HCT116 (cell line): ENCODE measurements around the gene SSTR3. TPM values are rescaled to one million over a fixed set of nuclear protein-coding genes. Genes with fewer than 3 reads are reported as not detected.

Experiments
- ATAC-seq: fragments of 200-7000 bp; cut with Tn5 transposase; 2 replicates; pipeline ENCODE4 v1.9.1; 2020; ENCODE audit warnings: mild to moderate bottlenecking, moderate library complexity
- BruUV-seq: library from RNA; stranded (reverse); fragments of 400-500 nt; replicated peaks from 2 replicates; lab custom pipeline; 2021; lab: Mats Ljungman, UMichigan
- CTCF ChIA-PET: fragments of 300-600 bp; sonication (Branson Sonifier 250); formaldehyde crosslinking; loops from one replicate; lab custom pipeline; 2021; ENCODE audit warnings: antibody characterized with exemption; lab: Charles Lee
- POLR2A ChIA-PET: fragments of 300-600, 350-600 bp; sonication (Branson Sonifier 250); formaldehyde crosslinking; loops from one replicate; lab custom pipeline; 2021; ENCODE audit warnings: antibody characterized with exemption; lab: Charles Lee
- RAD21 ChIA-PET, 2 experiments: fragments of 300-600 bp; sonication (Branson Sonifier 250); formaldehyde crosslinking; loops; one replicate each; lab custom pipeline; 2023; ENCODE audit warnings: low total read pairs in 2 of 2; ENCODE audit not compliant: uncharacterized antibody in 2 of 2, unreplicated experiment in 2 of 2, low non-redundant PET in 1 of 2; lab: Charles Lee
- DNase-seq: peaks from one replicate; pipeline ENCODE4 v3.0.0-alpha.2; 2010; ENCODE audit warnings: low read depth, low spot score
- H2AFZ ChIP-seq: fragments of 200-600 bp; shearing (Covaris generic), sonication (generic); 2 replicates; pipeline ENCODE4 v1.6.1; 2017; ENCODE audit warnings: low read depth, mixed run types, mixed read lengths, antibody characterized with exemption, low read length; ENCODE audit not compliant: poor library complexity, severe bottlenecking
- H3K27ac ChIP-seq: 2 replicates; pipeline ENCODE4 v1.5.1; 2012; ENCODE audit warnings: low read depth, low read length
- H3K27me3 ChIP-seq: fragments of 200-600 bp; sonication (generic); 2 replicates; pipeline ENCODE4 v1.6.1; 2016; ENCODE audit warnings: mixed run types, low read length, mixed read lengths; ENCODE audit not compliant: insufficient read depth
- H3K36me3 ChIP-seq, 2 experiments: fragments of 200-500 bp in 1 of 2; fragments of 200-600 bp in 1 of 2; sonication (Bioruptor generic) in 1 of 2; sonication (generic) in 1 of 2; 2 replicates each; pipeline versions ENCODE4 v1.5.1 to v1.6.1; 2014 to 2016; ENCODE audit warnings: low read length in 2 of 2, inconsistent platforms in 1 of 2, mixed read lengths in 1 of 2, mixed run types in 1 of 2; ENCODE audit not compliant: insufficient read depth in 2 of 2, control insufficient read depth in 1 of 2
- H3K4me1 ChIP-seq, 2 experiments: fragments of 200-600 bp in 1 of 2; sonication (generic) in 1 of 2; 2 replicates each; pipeline versions ENCODE4 v1.5.1 to v1.6.1; 2012 to 2017; ENCODE audit warnings: low read length in 2 of 2, inconsistent platforms in 1 of 2, mild to moderate bottlenecking in 1 of 2, mixed read lengths in 1 of 2, mixed run types in 1 of 2, moderate library complexity in 1 of 2; ENCODE audit not compliant: insufficient read depth in 2 of 2, control insufficient read depth in 1 of 2
- H3K4me2 ChIP-seq: fragments of 200-600 bp; sonication (generic); 2 replicates; pipeline ENCODE4 v1.6.1; 2017; ENCODE audit warnings: mixed run types, low read length, mixed read lengths
- H3K4me3 ChIP-seq, 2 experiments: fragments of 200-600 bp in 1 of 2; sonication (generic) in 1 of 2; replicated peaks in 1 of 2; 2 replicates each; pipeline ENCODE4 v1.5.1; 2011 to 2016; ENCODE audit warnings: low read length in 2 of 2, control low read depth in 1 of 2, low read depth in 1 of 2, mild to moderate bottlenecking in 1 of 2, mixed read lengths in 1 of 2, mixed run types in 1 of 2
- H3K79me2 ChIP-seq: fragments of 200-600 bp; sonication (generic); 2 replicates; pipeline ENCODE4 v1.6.1; 2017; ENCODE audit warnings: mild to moderate bottlenecking, mixed run types, low read length, moderate library complexity, mixed read lengths; ENCODE audit not compliant: insufficient read depth
- H3K9ac ChIP-seq: fragments of 200-600 bp; sonication (generic); 2 replicates; pipeline ENCODE4 v1.6.1; 2016; ENCODE audit warnings: low read length, mixed read lengths
- H3K9me2 ChIP-seq: fragments of 200-600 bp; sonication (generic), shearing (Covaris generic); 2 replicates; pipeline ENCODE4 v1.6.1; 2017; ENCODE audit warnings: mixed run types, mild to moderate bottlenecking, moderate library complexity; ENCODE audit not compliant: insufficient read depth
- H3K9me3 ChIP-seq, 2 experiments: fragments of 200-500 bp in 1 of 2; fragments of 200-600 bp in 1 of 2; sonication (Bioruptor generic) in 1 of 2; sonication (generic) in 1 of 2; 2 replicates each; pipeline ENCODE4 v1.6.1; 2014 to 2017; ENCODE audit warnings: low read length in 2 of 2, mixed read lengths in 2 of 2, inconsistent platforms in 1 of 2, low read depth in 1 of 2, mild to moderate bottlenecking in 1 of 2, mixed run types in 1 of 2, moderate library complexity in 1 of 2; ENCODE audit not compliant: control insufficient read depth in 1 of 2, insufficient read depth in 1 of 2
- H4K20me1 ChIP-seq: fragments of 200-600 bp; sonication (generic), shearing (Covaris generic); 2 replicates; pipeline ENCODE4 v1.6.1; 2017; ENCODE audit warnings: mixed run types, mild to moderate bottlenecking, moderate library complexity; ENCODE audit not compliant: insufficient read depth
- ATF3 ChIP-seq: IDR thresholded peaks from 2 replicates; pipeline ENCODE4 v1.6.1; 2012
- CEBPB ChIP-seq: IDR thresholded peaks from 2 replicates; pipeline ENCODE4 v1.6.1; 2012; ENCODE audit warnings: low read depth
- ELF1 ChIP-seq: IDR thresholded peaks from 2 replicates; pipeline ENCODE4 v1.6.1; 2012; ENCODE audit warnings: low read depth, borderline replicate concordance
- MAX ChIP-seq: IDR thresholded peaks from 2 replicates; pipeline ENCODE4 v1.6.1; 2012
- POLR2AphosphoS5 ChIP-seq: IDR thresholded peaks from 2 replicates; pipeline ENCODE4 v1.6.1; 2011; ENCODE audit warnings: mild to moderate bottlenecking, low read depth, low read length, moderate library complexity
- RAD21 ChIP-seq: IDR thresholded peaks from 2 replicates; pipeline ENCODE4 v1.6.1; 2012; ENCODE audit warnings: low read depth, mild to moderate bottlenecking
- SIN3A ChIP-seq: IDR thresholded peaks from 2 replicates; pipeline ENCODE4 v1.6.1; 2012; ENCODE audit warnings: low read depth
- ZBTB33 ChIP-seq: IDR thresholded peaks from 2 replicates; pipeline ENCODE4 v1.6.1; 2011; ENCODE audit warnings: mild to moderate bottlenecking, low read length, moderate library complexity; ENCODE audit not compliant: insufficient replicate concordance; ENCODE audit errors: extremely low read depth
- intact Hi-C: fragments of 100-400 bp; cut with micrococcal nuclease; formaldehyde crosslinking; loops from 2 replicates; pipeline ENCODE4 v1.10.0; 2022
- total RNA-seq: library from RNA; stranded (reverse); gene quantifications from one replicate; pipeline ENCODE4 v1.2.1, GENCODE V29; 2021; ENCODE audit not compliant: unreplicated experiment

Gene SSTR3
- total RNA-seq, 1 experiment from 2014 or later, result not detected

GRCh38 chr22:37158963-37159290, 53.4 kb downstream of the SSTR3 start:
- Histone ChIP-seq H3K9ac (no peak overlapping the region), H2AFZ (no peak overlapping the region), H3K4me1 (peaks cover 23 to 45% of the 10 kb centered on the region in 2 experiments), H3K4me3 (no peak overlapping the region), H3K4me2 (peak overlapping the region; percentile 41), H3K27me3 (no peaks in the 10 kb centered on the region), H3K79me2 (no peaks in the 10 kb centered on the region), H3K36me3 (no peaks in the 10 kb centered on the region), H3K9me3 (peaks cover 0 to 4% of the 10 kb centered on the region in 2 experiments; a peak in 1 of 4 replicates), H3K27ac (no peak overlapping the region), H4K20me1 (no peaks in the 10 kb centered on the region), H3K9me2 (no peaks in the 10 kb centered on the region)
- DNase-seq (no peak), ATAC-seq (no peak)
- BruUV-seq, result no TSS peak
- CTCF ChIA-PET, result no interaction called here
- RAD21 ChIA-PET, result no interaction called here
- no peak for TF ChIP-seq CEBPB
- TF ChIP-seq ELF1, result no peak
- no peak for TF ChIP-seq SIN3A
- TF ChIP-seq POLR2AphosphoS5, result no peak
- TF ChIP-seq RAD21, result no peak
- TF ChIP-seq ZBTB33, result no peak
- intact Hi-C loops, result no loop called here
- POLR2A ChIA-PET, result no interaction called here

GRCh38 chr22:37157516-37158285, 54.6 kb downstream of the SSTR3 start:
- peak; percentile 56 for DNase-seq
- peak; percentile 57 for ATAC-seq
- H3K4me1 ChIP-seq, result peaks cover 23 to 45% of the 10 kb centered on the region in 2 experiments
- H3K27ac ChIP-seq, result peak overlapping the region; percentile 5; the same call in 1 of the 2 replicates
- H3K9me3 ChIP-seq, result peaks cover 0 to 4% of the 10 kb centered on the region in 2 experiments; a peak in 1 of 4 replicates
- H2AFZ ChIP-seq, result no peak overlapping the region
- intact Hi-C loops, result no loop called here
- H3K9ac ChIP-seq, result no peak overlapping the region
- no peak overlapping the region for H3K4me3 ChIP-seq
- no TSS peak for BruUV-seq
- no peaks in the 10 kb centered on the region for H3K27me3 ChIP-seq
- ChIA-PET RAD21 (no interaction called here), POLR2A (interaction anchor here (1.1 to 1.9 kb wide), 2 partner anchors 29 to 40 kb away, joined by 3 to 6 read pairs; no protein-coding TSS in a partner anchor), CTCF (interaction anchor here (0.7 to 1.5 kb wide), 2 partner anchors 40 to 42 kb away, joined by 3 to 5 read pairs; no protein-coding TSS in a partner anchor)
- H3K79me2 ChIP-seq, result no peaks in the 10 kb centered on the region
- no peaks in the 10 kb centered on the region for H3K9me2 ChIP-seq
- peak overlapping the region; percentile 41 for H3K4me2 ChIP-seq
- TF ChIP-seq ATF3 (no peak), MAX (peak; percentile 82), SIN3A (no peak)
- H4K20me1 ChIP-seq, result no peaks in the 10 kb centered on the region
- H3K36me3 ChIP-seq, result no peaks in the 10 kb centered on the region
